GM12878 (cell line): ENCODE results near the gene C5orf34. TPM values are rescaled to one million over a fixed set of nuclear protein-coding genes. Genes with fewer than 3 reads are reported as not detected.

Experiments
- ATAC-seq: fragments of 200-7000 bp; cut with Tn5 transposase; 3 replicates; pipeline ENCODE4 v1.9.1; 2020; ENCODE audit warnings: mild to moderate bottlenecking, moderate library complexity
- BruUV-seq: library from RNA; stranded (reverse); fragments of 400-500 nt; replicated peaks from 2 replicates; lab custom pipeline; 2021; lab: Mats Ljungman, UMichigan
- CTCF ChIA-PET: fragments of 300-600 bp; sonication (Branson Sonifier 250); formaldehyde crosslinking; extraction: SDS; loops from one replicate; lab custom pipeline; 2021; ENCODE audit warnings: inconsistent platforms; lab: Yijun Ruan, JAX
- POLR2A ChIA-PET: fragments of 350-600 bp; formaldehyde crosslinking; extraction: SDS; loops from one replicate; lab custom pipeline; 2021; ENCODE audit warnings: inconsistent platforms; lab: Charles Lee
- RAD21 ChIA-PET: fragments of 300-600 bp; sonication (Branson Sonifier 250); formaldehyde crosslinking; loops from one replicate; lab custom pipeline; 2023; ENCODE audit warnings: antibody characterized with exemption; ENCODE audit not compliant: unreplicated experiment; lab: Charles Lee
- SMC1A ChIA-PET: fragments of 300-600 bp; sonication (Branson Sonifier 250); formaldehyde crosslinking; loops from one replicate; lab custom pipeline; 2023; ENCODE audit not compliant: unreplicated experiment, uncharacterized antibody; lab: Charles Lee
- DNase-seq: peaks from one replicate; pipeline ENCODE4 v3.0.0-alpha.2; 2011; ENCODE audit warnings: low read depth, low spot score
- FAIRE-seq: peaks from 3 replicates; lab custom pipeline; 2011; peaks lifted over from hg19 to GRCh38; lab: Jason Lieb, UNC
- H2AFZ ChIP-seq: 2 replicates; pipeline ENCODE4 v1.6.0; 2011; ENCODE audit warnings: low read depth, low read length, control low read depth; ENCODE audit not compliant: control insufficient read depth
- H3K27ac ChIP-seq: 2 replicates; pipeline ENCODE4 v1.5.1; 2011; ENCODE audit warnings: control low read depth; ENCODE audit not compliant: control insufficient read depth, insufficient read depth
- H3K27me3 ChIP-seq, 2 experiments: replicated peaks in 1 of 2; 2 replicates each; pipeline versions ENCODE4 v1.6.0 to v1.6.1; 2011; ENCODE audit warnings: low read length in 1 of 2; ENCODE audit not compliant: control insufficient read depth in 2 of 2, insufficient read depth in 2 of 2
- H3K36me3 ChIP-seq, 2 experiments: 2 replicates each; pipeline ENCODE4 v1.5.1; 2011; ENCODE audit warnings: low read length in 1 of 2; ENCODE audit not compliant: control insufficient read depth in 2 of 2, insufficient read depth in 2 of 2
- H3K4me1 ChIP-seq: 2 replicates; pipeline ENCODE4 v1.6.1; 2011; ENCODE audit warnings: mild to moderate bottlenecking, low read length, moderate library complexity, mixed read lengths; ENCODE audit not compliant: control insufficient read depth, insufficient read depth
- H3K4me2 ChIP-seq: 2 replicates; pipeline ENCODE4 v1.6.0; 2011; ENCODE audit warnings: control low read depth; ENCODE audit not compliant: control insufficient read depth, insufficient read depth
- H3K4me3 ChIP-seq: fragments of 200-600 bp; sonication (generic); 2 replicates; pipeline ENCODE4 v1.5.1; 2016
- H3K79me2 ChIP-seq: 2 replicates; pipeline ENCODE4 v1.6.0; 2011; ENCODE audit warnings: low read length; ENCODE audit not compliant: control insufficient read depth, insufficient read depth
- H3K9ac ChIP-seq: 2 replicates; pipeline ENCODE4 v1.8.0; 2011; ENCODE audit warnings: low read length, control low read depth, mixed read lengths; ENCODE audit not compliant: control insufficient read depth, insufficient read depth
- H3K9me3 ChIP-seq: replicated peaks from 3 replicates; pipeline ENCODE4 v1.5.1; 2011; ENCODE audit warnings: mild to moderate bottlenecking, low read length; ENCODE audit not compliant: control insufficient read depth, insufficient read depth
- H4K20me1 ChIP-seq: 2 replicates; pipeline ENCODE4 v1.6.0; 2011; ENCODE audit not compliant: control insufficient read depth, insufficient read depth
- E2F4 ChIP-seq: IDR thresholded peaks from 2 replicates; pipeline ENCODE4 v1.6.1; 2012; ENCODE audit warnings: low read depth, low read length, improper control_type of control experiment
- EGR1 ChIP-seq, 2 experiments: IDR thresholded peaks; 1 replicate in 1 of 2; 2 replicates in 1 of 2; pipeline ENCODE4 v1.6.1; 2011 to 2012; ENCODE audit warnings: low read depth in 2 of 2, low read length in 2 of 2, borderline replicate concordance in 1 of 2, mild to moderate bottlenecking in 1 of 2, moderate library complexity in 1 of 2
- EP300 ChIP-seq, 2 experiments: fragments of 150-350 bp in 1 of 2; IDR thresholded peaks; 2 replicates each; pipeline ENCODE4 v1.6.1; 2011 to 2012; ENCODE audit warnings: low read depth in 2 of 2, low read length in 2 of 2, borderline replicate concordance in 1 of 2, improper control_type of control experiment in 1 of 2, inconsistent platforms in 1 of 2; ENCODE audit not compliant: control insufficient read depth in 1 of 2
- FOXM1 ChIP-seq: IDR thresholded peaks from 2 replicates; pipeline ENCODE4 v1.6.1; 2012; ENCODE audit warnings: low read depth, mild to moderate bottlenecking, inconsistent platforms, low read length, moderate library complexity
- HDGF ChIP-seq: fragments of 450-650 bp; IDR thresholded peaks from 2 replicates; pipeline ENCODE4 v1.6.1; 2016; ENCODE audit warnings: antibody characterized with exemption
- IKZF2 ChIP-seq, 2 experiments: fragments of 450-650 bp; IDR thresholded peaks; 2 replicates each; pipeline ENCODE4 v1.6.1; 2017; ENCODE audit warnings: mild to moderate bottlenecking in 2 of 2, moderate library complexity in 2 of 2
- MEF2A ChIP-seq: IDR thresholded peaks from 2 replicates; pipeline ENCODE4 v1.6.1; 2011; ENCODE audit warnings: low read depth, mild to moderate bottlenecking, low read length, moderate library complexity; ENCODE audit not compliant: insufficient read depth
- MTA3 ChIP-seq: IDR thresholded peaks from 2 replicates; pipeline ENCODE4 v1.6.1; 2012; ENCODE audit warnings: low read length, inconsistent platforms, borderline replicate concordance
- MXI1 ChIP-seq: fragments of 150-350 bp; IDR thresholded peaks from 2 replicates; pipeline ENCODE4 v1.6.1; 2011; ENCODE audit warnings: low read depth, mild to moderate bottlenecking, inconsistent platforms, low read length, improper control_type of control experiment
- MYC ChIP-seq: IDR thresholded peaks from 2 replicates; pipeline ENCODE4 v1.6.1; 2011; ENCODE audit warnings: mild to moderate bottlenecking, low read length, moderate library complexity, inconsistent platforms; ENCODE audit not compliant: insufficient read depth, insufficient replicate concordance, insufficient read length, severe bottlenecking
- POU2F2 ChIP-seq: IDR thresholded peaks from 3 replicates; pipeline ENCODE4 v1.6.1; 2011; ENCODE audit warnings: low read depth, mild to moderate bottlenecking, low read length, borderline replicate concordance
- RUNX3 ChIP-seq: IDR thresholded peaks from 2 replicates; pipeline ENCODE4 v1.6.1; 2012; ENCODE audit warnings: low read length, inconsistent platforms
- STAT3 ChIP-seq: IDR thresholded peaks from 2 replicates; pipeline ENCODE4 v1.6.1; 2011; ENCODE audit warnings: low read depth, low read length, improper control_type of control experiment
- TBL1XR1 ChIP-seq: IDR thresholded peaks from 2 replicates; pipeline ENCODE4 v1.6.1; 2012; ENCODE audit warnings: low read depth, low read length, improper control_type of control experiment
- WGBS: methylation state at CpG from one replicate; pipeline ENCODE4 v1.1.6; 2016; ENCODE audit warnings: low lambda C conversion rate; ENCODE audit not compliant: insufficient replicate concordance, insufficient coverage; ENCODE audit errors: missing lambda C conversion rate; 5-methylcytosine and 5-hydroxymethylcytosine counted together
- in situ Hi-C: fragments of 300-500 bp; cut with MboI; formaldehyde crosslinking; loops from 9 replicates; pipeline ENCODE4 v1.14.3; 2018; ENCODE audit warnings: mixed read lengths
- intact Hi-C: fragments of 100-400 bp; cut with micrococcal nuclease; formaldehyde crosslinking; loops from one replicate; pipeline ENCODE4 v1.14.2; 2022; ENCODE audit not compliant: unreplicated experiment
- polyA plus RNA-seq, 11 experiments: library from polyadenylated mRNA; depleted of rRNA in 4 of 11; unstranded in 6 of 11; stranded (reverse) in 5 of 11; fragments of >200 nt; fragmentation: Nextera tagmentation in 4 of 11; fragmentation: Illumina TruSeq in 1 of 11; extraction: Ambion mirVana in 4 of 11; extraction: Trizol in 1 of 11; gene quantifications; 1 replicate in 1 of 11; 2 replicates in 10 of 11; pipeline versions ENCODE4 v1.2.1 to v1.2.3, GENCODE V29; 2011 to 2016; ENCODE audit warnings: inconsistent platforms in 2 of 11, missing spikeins in 2 of 11, low read depth in 1 of 11
- total RNA-seq, 4 experiments: library from RNA; depleted of rRNA in 3 of 4; stranded (reverse); fragments of >200 nt in 3 of 4; fragmentation: Illumina TruSeq in 1 of 4; extraction: Trizol in 1 of 4; gene quantifications; 2 replicates each; pipeline versions ENCODE4 v1.2.1 to v1.2.3, GENCODE V29; 2013 to 2021
- TF ChIP-seq, protein P1 (sequence below): fragments of 450-650 bp; IDR thresholded peaks from 2 replicates; pipeline ENCODE4 v1.6.1; 2017; ENCODE audit warnings: mild to moderate bottlenecking, moderate library complexity
- TF ChIP-seq, protein P2 (sequence below): fragments of 150-350 bp; IDR thresholded peaks from 2 replicates; pipeline ENCODE4 v1.6.1; 2014; ENCODE audit warnings: mild to moderate bottlenecking, low read depth, low read length

C5orf34 gene
- total and polyA plus RNA-seq, 10 of the 15 experiments (the other 5 are each of a cell fraction or from before 2014, with no cell fraction given), result 6.1 to 15.1 (median 10.0) TPM

DNA sequence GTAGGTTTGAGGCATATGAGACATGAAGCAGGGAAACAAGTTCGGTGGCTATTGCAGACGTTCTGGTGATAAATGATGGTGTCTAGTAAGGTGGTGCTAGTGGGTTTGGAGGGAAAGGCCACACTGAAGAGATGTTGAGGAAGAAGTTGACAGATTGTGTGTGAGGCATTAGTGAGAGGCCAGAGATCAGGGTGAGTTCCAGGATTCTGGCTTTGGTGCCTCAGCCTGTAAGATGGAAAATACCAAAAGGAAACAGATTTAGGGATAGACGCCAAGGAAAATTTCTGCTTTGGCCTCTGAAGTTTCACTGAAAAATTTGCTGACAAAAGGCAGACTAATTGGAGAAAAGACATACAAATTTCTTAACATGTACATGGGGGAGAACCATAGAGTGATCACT, 48.4 kb upstream of the C5orf34 start:
- ATAC-seq (no peak), DNase-seq (no peak), FAIRE-seq (no peak)
- Histone ChIP-seq H4K20me1 (no peaks in the 10 kb centered on the region), H3K9ac (no peak overlapping the region), H3K9me3 (no peaks in the 10 kb centered on the region), H3K4me3 (no peak overlapping the region), H2AFZ (no peak overlapping the region), H3K36me3 (no peaks in the 10 kb centered on the region), H3K79me2 (no peaks in the 10 kb centered on the region), H3K27ac (no peak overlapping the region), H3K4me2 (no peak overlapping the region), H3K4me1 (peaks cover 8% of the 10 kb centered on the region), H3K27me3 (no peaks in the 10 kb centered on the region)
- ChIA-PET SMC1A (no interaction called here), RAD21 (no interaction called here), CTCF (interaction anchor here (1.4 kb wide), 1 partner anchor 68 kb away, joined by 3 read pairs; no protein-coding TSS in a partner anchor), POLR2A (no interaction called here)
- intact Hi-C loops (no loop called here), in situ Hi-C loops (no loop called here)
- WGBS, result 98% methylated on average over 3 of the region's 3 CpGs
- no TSS peak for BruUV-seq
- no peak for TF ChIP-seq EP300 (IDR thresholded peaks at IDR 0.05; ENCODE audit: borderline replicate concordance in 1 of 2, control insufficient read depth in 1 of 2, low read depth in 2 of 2, low read length in 2 of 2)
- no peak for TF ChIP-seq MYC
- TF ChIP-seq TBL1XR1, result no peak
- TF ChIP-seq MXI1, result no peak
- no peak for TF ChIP-seq E2F4
- TF ChIP-seq IKZF2 (IDR thresholded peaks at IDR 0.05), result no peak
- no peak for TF ChIP-seq FOXM1
- no peak for TF ChIP-seq RUNX3
- no peak for TF ChIP-seq HDGF
- TF ChIP-seq EGR1 (IDR thresholded peaks at IDR 0.05; ENCODE audit: borderline replicate concordance in 1 of 2, low read depth in 2 of 2, low read length in 2 of 2), result no peak
- no peak for TF ChIP-seq MEF2A
- no peak for TF ChIP-seq POU2F2
- TF ChIP-seq STAT3, result no peak
- TF ChIP-seq, protein P1, sequence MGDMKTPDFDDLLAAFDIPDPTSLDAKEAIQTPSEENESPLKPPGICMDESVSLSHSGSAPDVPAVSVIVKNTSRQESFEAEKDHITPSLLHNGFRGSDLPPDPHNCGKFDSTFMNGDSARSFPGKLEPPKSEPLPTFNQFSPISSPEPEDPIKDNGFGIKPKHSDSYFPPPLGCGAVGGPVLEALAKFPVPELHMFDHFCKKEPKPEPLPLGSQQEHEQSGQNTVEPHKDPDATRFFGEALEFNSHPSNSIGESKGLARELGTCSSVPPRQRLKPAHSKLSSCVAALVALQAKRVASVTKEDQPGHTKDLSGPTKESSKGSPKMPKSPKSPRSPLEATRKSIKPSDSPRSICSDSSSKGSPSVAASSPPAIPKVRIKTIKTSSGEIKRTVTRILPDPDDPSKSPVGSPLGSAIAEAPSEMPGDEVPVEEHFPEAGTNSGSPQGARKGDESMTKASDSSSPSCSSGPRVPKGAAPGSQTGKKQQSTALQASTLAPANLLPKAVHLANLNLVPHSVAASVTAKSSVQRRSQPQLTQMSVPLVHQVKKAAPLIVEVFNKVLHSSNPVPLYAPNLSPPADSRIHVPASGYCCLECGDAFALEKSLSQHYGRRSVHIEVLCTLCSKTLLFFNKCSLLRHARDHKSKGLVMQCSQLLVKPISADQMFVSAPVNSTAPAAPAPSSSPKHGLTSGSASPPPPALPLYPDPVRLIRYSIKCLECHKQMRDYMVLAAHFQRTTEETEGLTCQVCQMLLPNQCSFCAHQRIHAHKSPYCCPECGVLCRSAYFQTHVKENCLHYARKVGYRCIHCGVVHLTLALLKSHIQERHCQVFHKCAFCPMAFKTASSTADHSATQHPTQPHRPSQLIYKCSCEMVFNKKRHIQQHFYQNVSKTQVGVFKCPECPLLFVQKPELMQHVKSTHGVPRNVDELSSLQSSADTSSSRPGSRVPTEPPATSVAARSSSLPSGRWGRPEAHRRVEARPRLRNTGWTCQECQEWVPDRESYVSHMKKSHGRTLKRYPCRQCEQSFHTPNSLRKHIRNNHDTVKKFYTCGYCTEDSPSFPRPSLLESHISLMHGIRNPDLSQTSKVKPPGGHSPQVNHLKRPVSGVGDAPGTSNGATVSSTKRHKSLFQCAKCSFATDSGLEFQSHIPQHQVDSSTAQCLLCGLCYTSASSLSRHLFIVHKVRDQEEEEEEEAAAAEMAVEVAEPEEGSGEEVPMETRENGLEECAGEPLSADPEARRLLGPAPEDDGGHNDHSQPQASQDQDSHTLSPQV, result no peak
- TF ChIP-seq MTA3, result no peak
- TF ChIP-seq, protein P2, sequence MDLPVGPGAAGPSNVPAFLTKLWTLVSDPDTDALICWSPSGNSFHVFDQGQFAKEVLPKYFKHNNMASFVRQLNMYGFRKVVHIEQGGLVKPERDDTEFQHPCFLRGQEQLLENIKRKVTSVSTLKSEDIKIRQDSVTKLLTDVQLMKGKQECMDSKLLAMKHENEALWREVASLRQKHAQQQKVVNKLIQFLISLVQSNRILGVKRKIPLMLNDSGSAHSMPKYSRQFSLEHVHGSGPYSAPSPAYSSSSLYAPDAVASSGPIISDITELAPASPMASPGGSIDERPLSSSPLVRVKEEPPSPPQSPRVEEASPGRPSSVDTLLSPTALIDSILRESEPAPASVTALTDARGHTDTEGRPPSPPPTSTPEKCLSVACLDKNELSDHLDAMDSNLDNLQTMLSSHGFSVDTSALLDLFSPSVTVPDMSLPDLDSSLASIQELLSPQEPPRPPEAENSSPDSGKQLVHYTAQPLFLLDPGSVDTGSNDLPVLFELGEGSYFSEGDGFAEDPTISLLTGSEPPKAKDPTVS, result no peak
